ENCODE data around the gene SCN1B. TPM values are rescaled to one million over a fixed set of nuclear protein-coding genes. Genes with fewer than 3 reads are reported as not detected.

Gene SCN1B
- total RNA-seq, 1 experiment from 2014 or later = 8.0 TPM

- TF ChIP-seq ZNF512 (CRISPR knock-in tag; IDR thresholded peaks at IDR 0.05; ENCODE audit: borderline replicate concordance) (no peak), FOXJ3 (CRISPR knock-in tag; IDR thresholded peaks at IDR 0.05; ENCODE audit: borderline replicate concordance) (no peak), FOXK1 (CRISPR knock-in tag; IDR thresholded peaks at IDR 0.05) (no peak), RORB (CRISPR knock-in tag; IDR thresholded peaks at IDR 0.05) (no peak), TEAD4 (CRISPR knock-in tag; IDR thresholded peaks at IDR 0.05) (no peak), ZNF232 (CRISPR knock-in tag; IDR thresholded peaks at IDR 0.05) (no peak), NFYB (CRISPR knock-in tag; conservative IDR thresholded peaks at IDR 0.05; ENCODE audit: low read depth) (no peak), E2F1 (CRISPR knock-in tag; IDR thresholded peaks at IDR 0.05) (no peak), NFATC4 (CRISPR knock-in tag; IDR thresholded peaks at IDR 0.05) (no peak), ZNF317 (CRISPR knock-in tag; IDR thresholded peaks at IDR 0.05; ENCODE audit: borderline replicate concordance, low read depth) (no peak)
These were observed 29.5 kb downstream of the SCN1B start (continued) for GRCh38 chr19:35059799-35060091.

- peaks cover 14% of the 10 kb centered on the region for H3K4me1 Mint-ChIP-seq
- no peaks in the 10 kb centered on the region for H3K36me3 Mint-ChIP-seq
- POLR2A ChIA-PET = no interaction called here
- no peak overlapping the region for H3K4me3 Mint-ChIP-seq
- no peak overlapping the region for H3K27ac Mint-ChIP-seq
- ATAC-seq (no peak), DNase-seq (ENCODE audit: low spot score) (no peak)
- CTCF ChIA-PET = interaction anchor here (1.9 to 3.1 kb wide), 2 partner anchors 16 to 81 kb away, joined by 9 to 16 read pairs; no protein-coding TSS in a partner anchor
- no peak for TF ChIP-seq CDX4 (CRISPR knock-in tag; IDR thresholded peaks at IDR 0.05; ENCODE audit: borderline replicate concordance)
- TF ChIP-seq TCF7 (CRISPR knock-in tag; IDR thresholded peaks at IDR 0.05; ENCODE audit: low read depth) = no peak
- TF ChIP-seq USF2 (CRISPR knock-in tag; IDR thresholded peaks at IDR 0.05) = no peak
- TF ChIP-seq ZNF232 (CRISPR knock-in tag; IDR thresholded peaks at IDR 0.05) = no peak
- no peak for TF ChIP-seq ZNF138 (CRISPR knock-in tag; conservative IDR thresholded peaks at IDR 0.05)
- no peak for TF ChIP-seq ZNF532 (CRISPR knock-in tag; IDR thresholded peaks at IDR 0.05; ENCODE audit: borderline replicate concordance)
- TF ChIP-seq ZBTB43 (CRISPR knock-in tag; IDR thresholded peaks at IDR 0.05) = no peak
- no peak for TF ChIP-seq MYBL2 (CRISPR knock-in tag; IDR thresholded peaks at IDR 0.05)
- no peak for TF ChIP-seq EMX1 (CRISPR knock-in tag; IDR thresholded peaks at IDR 0.05)
- TF ChIP-seq FOXP4 (CRISPR knock-in tag; IDR thresholded peaks at IDR 0.05) = no peak
- TF ChIP-seq CBFB (CRISPR knock-in tag; IDR thresholded peaks at IDR 0.05; ENCODE audit: low read depth) = no peak
- no peak for TF ChIP-seq ATF1 (CRISPR knock-in tag; IDR thresholded peaks at IDR 0.05)
- TF ChIP-seq NFE2L1 (CRISPR knock-in tag; IDR thresholded peaks at IDR 0.05) = no peak
- TF ChIP-seq ZNF423 (CRISPR knock-in tag; IDR thresholded peaks at IDR 0.05) = no peak
- H3K27me3 Mint-ChIP-seq (ENCODE audit: low read depth) = peaks cover 28% of the 10 kb centered on the region
- H3K9me3 Mint-ChIP-seq = no peaks in the 10 kb centered on the region
These were observed 30.0 kb downstream of the SCN1B start for GRCh38 chr19:35060160-35060855.
